Tibial nerve (tissue), 4 donors: ENCODE results near the gene PVALEF. TPM values are rescaled to one million over a fixed set of nuclear protein-coding genes. Genes with fewer than 3 reads are reported as not detected.

Experiments used
- DNase-seq, 2 donors: peaks; one replicate each; pipeline ENCODE4 v3.0.0-alpha.2; 2019; ENCODE audit warnings: low spot score in 2 of 2
- H3K27ac ChIP-seq, 4 donors: fragments of 200-600 bp; sonication (generic) in 3 of 4; one replicate each; pipeline ENCODE4 v1.5.1; 2017 to 2019; ENCODE audit warnings: mild to moderate bottlenecking in 1 of 4
- H3K27me3 ChIP-seq, 2 donors: fragments of 200-600 bp; sonication (generic) in 1 of 2; one replicate each; pipeline versions ENCODE4 v1.5.1 to v1.6.0; 2017 to 2019
- H3K36me3 ChIP-seq, 3 donors: fragments of 200-600 bp; sonication (generic); one replicate each; pipeline ENCODE4 v1.5.1; 2018 to 2019
- H3K4me1 ChIP-seq, 4 donors: fragments of 200-600 bp; sonication (generic) in 3 of 4; one replicate each; pipeline ENCODE4 v1.5.1; 2017 to 2019
- H3K4me3 ChIP-seq, 4 donors: fragments of 200-600 bp; sonication (generic) in 3 of 4; one replicate each; pipeline ENCODE4 v1.5.1; 2017 to 2019; ENCODE audit warnings: mild to moderate bottlenecking in 1 of 4, moderate library complexity in 1 of 4
- H3K9me3 ChIP-seq, 4 donors: fragments of 200-600 bp; sonication (generic) in 3 of 4; one replicate each; pipeline ENCODE4 v1.5.1; 2017 to 2019
- EP300 ChIP-seq, 2 donors: sonication (generic); formaldehyde crosslinking; IDR thresholded peaks; one replicate each; pipeline ENCODE4 v1.6.1; 2017; ENCODE audit warnings: antibody characterized with exemption in 2 of 2, mild to moderate bottlenecking in 1 of 2
- POLR2A ChIP-seq, 2 donors: fragments of 450-650 bp; IDR thresholded peaks; one replicate each; pipeline ENCODE4 v1.6.1; 2017; ENCODE audit warnings: antibody characterized with exemption in 2 of 2, mild to moderate bottlenecking in 2 of 2, moderate library complexity in 2 of 2
- WGBS, 2 donors: methylation state at CpG; one replicate each; pipeline ENCODE4 v1.1.5; 2018; 5-methylcytosine and 5-hydroxymethylcytosine counted together
- total RNA-seq, 4 donors: library from RNA; depleted of rRNA; stranded (reverse); fragments of >200 nt; gene quantifications; one replicate each; pipeline ENCODE4 v1.1.0, GENCODE V29; 2016
- TF ChIP-seq, protein P1 (sequence below), 5 experiments: fragments of 200-600 bp in 3 of 5; fragments of 450-650 bp in 2 of 5; sonication (generic) in 3 of 5; IDR thresholded peaks; one replicate each; pipeline ENCODE4 v1.5.1; 2016 to 2019; ENCODE audit warnings: antibody characterized with exemption in 5 of 5, mild to moderate bottlenecking in 3 of 5, moderate library complexity in 2 of 5

PVALEF gene
- total RNA-seq, 4 donors from 2014 or later = not detected

DNA sequence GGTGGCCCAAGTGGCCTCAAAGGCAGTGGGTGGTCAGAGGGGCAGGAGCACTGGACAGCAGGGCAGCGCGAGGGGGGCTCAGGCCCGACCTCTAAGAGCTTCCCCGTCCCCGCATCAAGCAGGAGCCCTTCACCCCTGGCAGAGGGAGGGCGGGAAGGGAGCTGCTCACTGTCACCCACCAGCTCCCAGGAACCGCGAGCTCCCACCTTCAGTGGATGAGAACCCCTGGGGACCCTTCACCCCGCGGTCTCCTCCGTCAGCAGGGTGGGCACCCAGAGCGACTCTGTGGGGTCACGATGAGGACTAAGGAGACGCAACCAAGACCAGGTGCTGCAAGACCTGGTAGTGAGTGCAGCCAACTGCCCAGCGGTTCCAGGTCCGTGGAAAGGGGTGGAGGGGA lies 43.8 kb downstream of the PVALEF start:
- 94 to 97% methylated on average over 16 of the region's 16 CpGs for WGBS, 2 donors
- Histone ChIP-seq H3K27me3 (no peaks in the 10 kb centered on the region), H3K4me1 (no peaks in the 10 kb centered on the region), H3K36me3 (peaks cover 0 to 31% (median 0%) of the 10 kb centered on the region in 3 donors), H3K9me3 (no peaks in the 10 kb centered on the region), H3K27ac (no peak overlapping the region), H3K4me3 (no peak overlapping the region)
- TF ChIP-seq EP300 (IDR thresholded peaks at IDR 0.05) = no peak
- TF ChIP-seq, protein P1, sequence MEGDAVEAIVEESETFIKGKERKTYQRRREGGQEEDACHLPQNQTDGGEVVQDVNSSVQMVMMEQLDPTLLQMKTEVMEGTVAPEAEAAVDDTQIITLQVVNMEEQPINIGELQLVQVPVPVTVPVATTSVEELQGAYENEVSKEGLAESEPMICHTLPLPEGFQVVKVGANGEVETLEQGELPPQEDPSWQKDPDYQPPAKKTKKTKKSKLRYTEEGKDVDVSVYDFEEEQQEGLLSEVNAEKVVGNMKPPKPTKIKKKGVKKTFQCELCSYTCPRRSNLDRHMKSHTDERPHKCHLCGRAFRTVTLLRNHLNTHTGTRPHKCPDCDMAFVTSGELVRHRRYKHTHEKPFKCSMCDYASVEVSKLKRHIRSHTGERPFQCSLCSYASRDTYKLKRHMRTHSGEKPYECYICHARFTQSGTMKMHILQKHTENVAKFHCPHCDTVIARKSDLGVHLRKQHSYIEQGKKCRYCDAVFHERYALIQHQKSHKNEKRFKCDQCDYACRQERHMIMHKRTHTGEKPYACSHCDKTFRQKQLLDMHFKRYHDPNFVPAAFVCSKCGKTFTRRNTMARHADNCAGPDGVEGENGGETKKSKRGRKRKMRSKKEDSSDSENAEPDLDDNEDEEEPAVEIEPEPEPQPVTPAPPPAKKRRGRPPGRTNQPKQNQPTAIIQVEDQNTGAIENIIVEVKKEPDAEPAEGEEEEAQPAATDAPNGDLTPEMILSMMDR (IDR thresholded peaks at IDR 0.05) = no peak
- no peak for TF ChIP-seq POLR2A (IDR thresholded peaks at IDR 0.05)
- no peak for DNase-seq

DNA sequence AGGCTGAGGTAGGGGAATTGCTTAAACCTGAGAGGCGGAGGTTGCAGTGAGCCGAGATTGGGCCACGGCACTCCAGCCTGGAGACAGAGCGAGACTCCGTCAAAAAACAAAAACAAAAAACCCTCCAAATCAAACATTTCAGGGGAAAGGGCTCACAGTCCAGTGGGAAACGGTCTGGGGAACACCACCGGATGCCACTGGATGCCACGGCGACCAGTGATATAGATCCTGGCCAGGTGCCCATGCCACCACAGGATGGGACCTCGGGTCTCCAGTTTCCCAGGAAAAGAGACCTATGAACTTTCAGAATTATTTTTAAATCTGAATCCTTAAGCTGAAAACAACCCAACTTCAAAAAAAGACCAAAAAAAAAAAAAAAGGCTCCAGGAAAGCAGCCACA lies 45.2 kb downstream of the PVALEF start:
- 51 to 59% methylated on average over 10 of the region's 10 CpGs for WGBS, 2 donors

DNA sequence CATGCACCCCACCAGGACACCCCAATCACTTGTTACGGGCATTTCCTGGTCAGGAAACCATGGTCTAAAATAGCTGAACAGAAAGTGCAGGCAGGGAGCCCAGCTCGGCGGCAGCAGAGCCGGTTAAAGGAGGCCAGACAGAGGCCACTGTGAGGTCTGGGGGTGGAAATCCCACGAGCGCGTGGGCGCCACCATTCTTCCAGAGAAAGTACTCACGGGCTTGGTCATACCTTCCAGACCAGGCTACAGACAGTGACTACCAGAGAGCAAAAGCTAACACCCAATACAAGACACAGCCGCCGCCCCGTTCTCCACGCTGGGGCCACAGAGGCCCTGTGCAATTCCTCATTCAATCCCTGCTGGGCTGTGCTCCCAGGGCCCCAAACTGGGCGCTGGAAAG lies 45.6 kb downstream of the PVALEF start:
- WGBS, 2 donors = 52 to 62% methylated on average over 14 of the region's 14 CpGs
- Histone ChIP-seq H3K27me3 (no peaks in the 10 kb centered on the region), H3K27ac (no peak overlapping the region), H3K4me1 (no peaks in the 10 kb centered on the region), H3K4me3 (no peak overlapping the region), H3K36me3 (peaks cover 0 to 22% (median 0%) of the 10 kb centered on the region in 3 donors), H3K9me3 (no peaks in the 10 kb centered on the region)
- TF ChIP-seq EP300 (IDR thresholded peaks at IDR 0.05) (no peak), POLR2A (IDR thresholded peaks at IDR 0.05) (no peak)
- TF ChIP-seq, protein P1 (IDR thresholded peaks at IDR 0.05) = no peak
- DNase-seq = no peak

More for the DNA sequence above, 45.2 kb downstream of the PVALEF start:
- H3K9me3 ChIP-seq = no peaks in the 10 kb centered on the region
- H3K36me3 ChIP-seq = peaks cover 0 to 22% (median 0%) of the 10 kb centered on the region in 3 donors
- TF ChIP-seq EP300 (IDR thresholded peaks at IDR 0.05) (no peak), POLR2A (IDR thresholded peaks at IDR 0.05) (no peak)
- TF ChIP-seq, protein P1 (IDR thresholded peaks at IDR 0.05) = no peak
- H3K4me1 ChIP-seq = no peaks in the 10 kb centered on the region
- no peak overlapping the region for H3K27ac ChIP-seq
- no peak overlapping the region for H3K4me3 ChIP-seq
- no peak for DNase-seq
- no peaks in the 10 kb centered on the region for H3K27me3 ChIP-seq

DNA sequence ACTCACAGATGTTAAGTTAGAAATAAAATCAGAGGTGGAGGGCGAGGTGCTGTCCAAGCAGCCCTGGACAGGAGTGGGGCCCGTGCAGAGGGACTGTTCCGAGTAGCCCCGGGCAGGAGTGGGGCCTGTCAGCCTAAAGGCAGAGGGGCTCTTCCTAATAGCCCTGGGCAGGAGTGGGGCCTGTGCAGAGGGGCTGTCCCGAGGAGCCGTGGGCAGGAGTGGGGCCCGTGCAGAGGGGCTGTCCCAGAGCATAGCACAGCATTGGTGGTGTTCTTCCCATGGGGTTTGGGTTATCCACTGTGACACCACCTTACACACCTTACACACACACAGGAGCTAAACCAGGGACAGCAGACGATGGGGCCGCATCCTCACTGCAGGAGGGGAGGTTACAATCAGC lies 47.1 kb downstream of the PVALEF start:
- WGBS, 2 donors = 82 to 84% methylated on average over 9 of the region's 9 CpGs
- H3K27ac ChIP-seq = no peak overlapping the region
- H3K4me3 ChIP-seq = no peak overlapping the region
- no peaks in the 10 kb centered on the region for H3K27me3 ChIP-seq
- H3K9me3 ChIP-seq = no peaks in the 10 kb centered on the region
- no peak for TF ChIP-seq EP300 (IDR thresholded peaks at IDR 0.05)
- TF ChIP-seq, protein P1 (IDR thresholded peaks at IDR 0.05) = no peak
- no peak for TF ChIP-seq POLR2A (IDR thresholded peaks at IDR 0.05)
- no peaks in the 10 kb centered on the region for H3K4me1 ChIP-seq
- no peak for DNase-seq
- peaks cover 0 to 19% (median 0%) of the 10 kb centered on the region in 3 donors for H3K36me3 ChIP-seq

DNA sequence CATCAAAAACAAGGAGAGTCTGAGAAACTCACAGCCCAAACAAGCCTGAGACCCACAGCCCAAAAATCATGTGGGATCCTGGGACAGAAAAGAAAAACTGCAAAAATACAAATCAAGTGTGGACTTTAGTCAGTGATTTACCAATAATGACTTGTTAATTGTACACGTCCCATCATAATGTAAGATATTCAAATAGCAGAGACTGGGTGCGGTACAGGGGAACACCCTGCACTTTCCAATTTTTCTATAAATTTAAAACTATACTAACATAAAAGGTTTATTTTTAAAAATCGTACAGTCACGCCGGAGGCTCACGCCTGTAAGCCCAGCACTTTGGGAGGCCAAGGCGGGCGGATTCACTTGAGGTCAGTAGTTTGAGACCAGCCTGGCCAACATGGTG lies 48.7 kb downstream of the PVALEF start:
- TF ChIP-seq, protein P1 (IDR thresholded peaks at IDR 0.05) = no peak
- TF ChIP-seq EP300 (IDR thresholded peaks at IDR 0.05) (no peak), POLR2A (IDR thresholded peaks at IDR 0.05) (no peak)
- H3K4me3 ChIP-seq = no peak overlapping the region
- no peaks in the 10 kb centered on the region for H3K9me3 ChIP-seq
- no peaks in the 10 kb centered on the region for H3K27me3 ChIP-seq
- no peak for DNase-seq
- peaks cover 0 to 25% (median 0%) of the 10 kb centered on the region in 3 donors for H3K36me3 ChIP-seq
- 93 to 95% methylated on average over 8 of the region's 8 CpGs for WGBS, 2 donors
- no peaks in the 10 kb centered on the region for H3K4me1 ChIP-seq
- no peak overlapping the region for H3K27ac ChIP-seq
